22Rv1 (cell line): ENCODE results near the gene KRT33A.
"Not testable (repeated sequence)": the region's sequence is repeated elsewhere in the genome, so short reads cannot be mapped to it uniquely, and the experiment has no call there.

ENCODE experiments used
- CTCF ChIP-seq: fragments of 450-650 bp; IDR thresholded peaks from 2 replicates; pipeline ENCODE4 v1.5.1; 2017; ENCODE audit warnings: mild to moderate bottlenecking
- ZFX ChIP-seq: fragments of 450-650 bp; IDR thresholded peaks from 2 replicates; pipeline ENCODE4 v1.6.1; 2017; ENCODE audit warnings: antibody characterized with exemption, borderline replicate concordance

- not testable (repeated sequence) for TF ChIP-seq CTCF, ZFX
Measured at GRCh38 chr17:41395044-41395443, 44.4 kb upstream of the KRT33A start.
